Smooth muscle cell (in vitro differentiated cells): ENCODE results near the gene XRCC4. TPM values are rescaled to one million over a fixed set of nuclear protein-coding genes. Genes with fewer than 3 reads are reported as not detected.

Experiments
- DNase-seq: peaks from one replicate; lab custom pipeline; 2025; ENCODE audit not compliant: unreplicated experiment; lab: John Stamatoyannopoulos, UW
- H2AFZ ChIP-seq: fragments of 200-600 bp; sonication (generic); 2 replicates; pipeline ENCODE4 v1.6.0; 2016; ENCODE audit warnings: antibody characterized with exemption, low read depth, mild to moderate bottlenecking
- H3F3A ChIP-seq: fragments of 200-600 bp; sonication (generic); 2 replicates; pipeline ENCODE4 v1.6.0; 2017; ENCODE audit warnings: antibody characterized with exemption, low read depth
- H3K27ac ChIP-seq: fragments of 200-600 bp; sonication (generic); 2 replicates; pipeline ENCODE4 v1.5.1; 2016; ENCODE audit warnings: low read depth, mild to moderate bottlenecking
- H3K27me3 ChIP-seq: fragments of 200-600 bp; sonication (generic); 2 replicates; pipeline ENCODE4 v1.6.1; 2016; ENCODE audit warnings: low read depth, mild to moderate bottlenecking
- H3K36me3 ChIP-seq: fragments of 200-600 bp; sonication (generic); 2 replicates; pipeline ENCODE4 v1.5.1; 2016; ENCODE audit warnings: low read depth
- H3K4me1 ChIP-seq: fragments of 200-600 bp; sonication (generic); 2 replicates; pipeline ENCODE4 v1.5.1; 2016; ENCODE audit warnings: low read depth
- H3K4me2 ChIP-seq: fragments of 200-600 bp; sonication (generic); 2 replicates; pipeline ENCODE4 v1.6.0; 2016; ENCODE audit warnings: mild to moderate bottlenecking
- H3K4me3 ChIP-seq: fragments of 200-600 bp; sonication (generic); 2 replicates; pipeline ENCODE4 v1.5.1; 2016; ENCODE audit warnings: mild to moderate bottlenecking
- H3K79me2 ChIP-seq: fragments of 200-600 bp; sonication (generic); 2 replicates; pipeline ENCODE4 v1.6.0; 2016; ENCODE audit warnings: low read depth, mild to moderate bottlenecking
- H3K9ac ChIP-seq: fragments of 200-600 bp; sonication (generic); 2 replicates; pipeline ENCODE4 v1.6.0; 2016; ENCODE audit warnings: low read depth
- H3K9me3 ChIP-seq: fragments of 200-600 bp; sonication (generic); replicated peaks from 2 replicates; pipeline ENCODE4 v1.5.1; 2016; ENCODE audit warnings: low read depth
- H4K20me1 ChIP-seq: fragments of 200-600 bp; sonication (generic); 2 replicates; pipeline ENCODE4 v1.6.0; 2016; ENCODE audit warnings: low read depth
- WGBS: methylation state at CpG from one replicate; pipeline ENCODE4 v1.1.7; 2016; ENCODE audit warnings: low lambda C conversion rate; 5-methylcytosine and 5-hydroxymethylcytosine counted together
- polyA plus RNA-seq: library from polyadenylated mRNA; unstranded; fragments of >200 nt; fragmentation: Nextera tagmentation; extraction: Ambion mirVana; gene quantifications from 2 replicates; pipeline ENCODE4 v1.2.1, GENCODE V29; 2016
- total RNA-seq: library from RNA; depleted of rRNA; stranded (reverse); fragments of >200 nt; gene quantifications from 2 replicates; pipeline ENCODE4 v1.2.3, GENCODE V29; 2014
- TF ChIP-seq, protein P1 (sequence below): fragments of 200-600 bp; sonication (generic); IDR thresholded peaks from 2 replicates; pipeline ENCODE4 v1.5.1; 2017; ENCODE audit warnings: borderline replicate concordance, mild to moderate bottlenecking, antibody characterized with exemption; ENCODE audit not compliant: insufficient read depth, poor library complexity, severe bottlenecking

XRCC4 gene
- total and polyA plus RNA-seq, 2 experiments from 2014 or later, result 98.1 to 110 TPM

DNA sequence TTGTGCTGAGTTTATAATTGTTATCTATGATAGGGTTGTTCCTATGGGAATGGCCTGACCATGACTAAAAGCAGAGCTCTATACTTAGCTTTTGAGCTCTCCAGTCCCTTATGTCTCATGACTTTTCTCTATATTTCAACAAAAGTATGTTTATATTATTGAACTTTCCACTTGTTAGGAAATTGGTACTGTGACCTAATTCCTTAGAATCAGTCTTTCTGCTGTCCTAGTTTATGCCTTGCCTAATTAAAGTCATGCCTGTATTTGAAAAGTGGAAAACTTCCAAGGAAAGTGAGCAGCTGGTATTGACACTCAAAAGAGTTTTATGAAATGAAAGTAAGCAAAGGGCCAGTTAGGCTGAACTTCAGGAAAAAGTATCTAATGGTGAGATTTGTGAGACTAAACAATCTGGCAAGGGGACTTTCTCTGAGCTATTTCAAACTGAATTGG, 68.6 kb downstream of the XRCC4 start:
- Histone ChIP-seq H3K79me2 (no peaks in the 10 kb centered on the region), H4K20me1 (peaks cover 3% of the 10 kb centered on the region), H3F3A (no peaks in the 10 kb centered on the region), H3K27ac (peak overlapping the region; percentile 71), H3K27me3 (no peaks in the 10 kb centered on the region), H3K9me3 (no peaks in the 10 kb centered on the region), H3K4me2 (peak overlapping the region; percentile 34), H3K4me1 (peaks cover 3% of the 10 kb centered on the region), H2AFZ (no peak overlapping the region), H3K36me3 (no peaks in the 10 kb centered on the region), H3K4me3 (no peak overlapping the region), H3K9ac (no peak overlapping the region)
- DNase-seq, result no peak
- TF ChIP-seq, protein P1, sequence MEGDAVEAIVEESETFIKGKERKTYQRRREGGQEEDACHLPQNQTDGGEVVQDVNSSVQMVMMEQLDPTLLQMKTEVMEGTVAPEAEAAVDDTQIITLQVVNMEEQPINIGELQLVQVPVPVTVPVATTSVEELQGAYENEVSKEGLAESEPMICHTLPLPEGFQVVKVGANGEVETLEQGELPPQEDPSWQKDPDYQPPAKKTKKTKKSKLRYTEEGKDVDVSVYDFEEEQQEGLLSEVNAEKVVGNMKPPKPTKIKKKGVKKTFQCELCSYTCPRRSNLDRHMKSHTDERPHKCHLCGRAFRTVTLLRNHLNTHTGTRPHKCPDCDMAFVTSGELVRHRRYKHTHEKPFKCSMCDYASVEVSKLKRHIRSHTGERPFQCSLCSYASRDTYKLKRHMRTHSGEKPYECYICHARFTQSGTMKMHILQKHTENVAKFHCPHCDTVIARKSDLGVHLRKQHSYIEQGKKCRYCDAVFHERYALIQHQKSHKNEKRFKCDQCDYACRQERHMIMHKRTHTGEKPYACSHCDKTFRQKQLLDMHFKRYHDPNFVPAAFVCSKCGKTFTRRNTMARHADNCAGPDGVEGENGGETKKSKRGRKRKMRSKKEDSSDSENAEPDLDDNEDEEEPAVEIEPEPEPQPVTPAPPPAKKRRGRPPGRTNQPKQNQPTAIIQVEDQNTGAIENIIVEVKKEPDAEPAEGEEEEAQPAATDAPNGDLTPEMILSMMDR, result no peak

GRCh38 chr5:83146441-83146840, 69.1 kb downstream of the XRCC4 start:
- WGBS, result 96% methylated on average over 4 of the region's 4 CpGs
- no peaks in the 10 kb centered on the region for H3K9me3 ChIP-seq
- H3K4me3 ChIP-seq, result no peak overlapping the region
- H3K27ac ChIP-seq, result peak overlapping the region; percentile 71
- H3F3A ChIP-seq, result no peaks in the 10 kb centered on the region
- H3K9ac ChIP-seq, result no peak overlapping the region
- TF ChIP-seq, protein P1, result no peak
- no peaks in the 10 kb centered on the region for H3K27me3 ChIP-seq
- H3K4me1 ChIP-seq, result peaks cover 3% of the 10 kb centered on the region
- no peaks in the 10 kb centered on the region for H3K36me3 ChIP-seq
- no peaks in the 10 kb centered on the region for H3K79me2 ChIP-seq
- H2AFZ ChIP-seq, result no peak overlapping the region
- H3K4me2 ChIP-seq, result peak overlapping the region; percentile 34
- H4K20me1 ChIP-seq, result peaks cover 3% of the 10 kb centered on the region
- no peak for DNase-seq

GRCh38 chr5:83147593-83147992, 70.2 kb downstream of the XRCC4 start:
- no peak overlapping the region for H2AFZ ChIP-seq
- H3K36me3 ChIP-seq, result no peaks in the 10 kb centered on the region
- peaks cover 3% of the 10 kb centered on the region for H4K20me1 ChIP-seq
- no peaks in the 10 kb centered on the region for H3F3A ChIP-seq
- H3K27ac ChIP-seq, result no peak overlapping the region
- TF ChIP-seq, protein P1, result no peak
- H3K9me3 ChIP-seq, result no peaks in the 10 kb centered on the region
- WGBS, result 95% methylated on average over 4 of the region's 4 CpGs
- no peaks in the 10 kb centered on the region for H3K79me2 ChIP-seq
- H3K9ac ChIP-seq, result no peak overlapping the region
- DNase-seq, result no peak
- no peak overlapping the region for H3K4me3 ChIP-seq
- no peak overlapping the region for H3K4me2 ChIP-seq
- H3K27me3 ChIP-seq, result no peaks in the 10 kb centered on the region
- H3K4me1 ChIP-seq, result peaks cover 3% of the 10 kb centered on the region

GRCh38 chr5:83148370-83148769, 71.0 kb downstream of the XRCC4 start:
- Histone ChIP-seq H3K9ac (no peak overlapping the region), H3K4me3 (no peak overlapping the region), H3F3A (no peaks in the 10 kb centered on the region), H3K4me1 (peaks cover 3% of the 10 kb centered on the region), H2AFZ (no peak overlapping the region), H3K27ac (no peak overlapping the region), H3K27me3 (no peaks in the 10 kb centered on the region), H3K36me3 (no peaks in the 10 kb centered on the region), H4K20me1 (peaks cover 3% of the 10 kb centered on the region), H3K9me3 (no peaks in the 10 kb centered on the region), H3K4me2 (no peak overlapping the region), H3K79me2 (no peaks in the 10 kb centered on the region)
- 95% methylated on average over 3 of the region's 3 CpGs for WGBS
- TF ChIP-seq, protein P1, result no peak
- DNase-seq, result no peak
